IMR-90 (cell line): ENCODE data around the gene LRRC61. TPM values are rescaled to one million over a fixed set of nuclear protein-coding genes. Genes with fewer than 3 reads are reported as not detected.

ENCODE experiments used
- ATAC-seq: fragments of 200-7000 bp; cut with Tn5 transposase; 2 replicates; pipeline ENCODE4 v1.9.1; 2020; ENCODE audit warnings: low read depth, mild to moderate bottlenecking, moderate library complexity
- BruUV-seq: library from RNA; stranded (reverse); fragments of 400-500 nt; replicated peaks from 2 replicates; lab custom pipeline; 2021; lab: Mats Ljungman, UMichigan
- CTCF ChIA-PET: fragments of 300-600 bp; formaldehyde crosslinking; extraction: SDS; loops from one replicate; lab custom pipeline; 2021; ENCODE audit warnings: antibody characterized with exemption; lab: Yijun Ruan, JAX
- POLR2A ChIA-PET: fragments of 300-600 bp; sonication (Branson Sonifier 250); formaldehyde crosslinking; loops from one replicate; lab custom pipeline; 2022; ENCODE audit warnings: antibody characterized with exemption; ENCODE audit not compliant: unreplicated experiment; lab: Charles Lee
- DNase-seq: peaks from one replicate; pipeline ENCODE4 v3.0.0; 2013
- H2AFZ ChIP-seq: replicated peaks from 2 replicates; pipeline ENCODE3; 2013; ENCODE audit warnings: low read length, mild to moderate bottlenecking; ENCODE audit not compliant: poor library complexity
- H2AK5ac ChIP-seq: 2 replicates; pipeline ENCODE4 v1.6.1; 2013; ENCODE audit warnings: low read depth, low read length, inconsistent platforms
- H2AK9ac ChIP-seq: replicated peaks from 2 replicates; pipeline ENCODE3; 2013; ENCODE audit warnings: mild to moderate bottlenecking, low read depth, low read length, moderate library complexity; ENCODE audit not compliant: poor library complexity
- H2BK120ac ChIP-seq: 2 replicates; pipeline ENCODE4 v1.6.1; 2013; ENCODE audit warnings: low read depth, low read length, inconsistent platforms
- H2BK15ac ChIP-seq: 3 replicates; pipeline ENCODE4 v1.6.1; 2013; ENCODE audit warnings: low read depth, low read length, inconsistent platforms
- H2BK20ac ChIP-seq: 2 replicates; pipeline ENCODE4 v1.6.1; 2013; ENCODE audit warnings: low read depth, mild to moderate bottlenecking, inconsistent platforms, low read length, moderate library complexity
- H2BK5ac ChIP-seq: 2 replicates; pipeline ENCODE4 v1.6.1; 2013; ENCODE audit warnings: mild to moderate bottlenecking, low read depth, low read length, inconsistent platforms; ENCODE audit not compliant: poor library complexity, severe bottlenecking
- H3K14ac ChIP-seq: replicated peaks from 2 replicates; pipeline ENCODE4 v1.6.1; 2013; ENCODE audit warnings: low read depth, low read length, inconsistent platforms
- H3K18ac ChIP-seq: 2 replicates; pipeline ENCODE4 v1.6.1; 2013; ENCODE audit warnings: low read depth, low read length, control low read depth
- H3K23ac ChIP-seq: 2 replicates; pipeline ENCODE4 v1.6.1; 2013; ENCODE audit warnings: low read depth, low read length, inconsistent platforms
- H3K27ac ChIP-seq: 2 replicates; pipeline ENCODE4 v1.5.1; 2013; ENCODE audit warnings: mild to moderate bottlenecking, control low read depth, low read length; ENCODE audit not compliant: insufficient read depth
- H3K27me3 ChIP-seq: 2 replicates; pipeline ENCODE4 v1.6.1; 2013; ENCODE audit warnings: low read length; ENCODE audit not compliant: control insufficient read depth, insufficient read depth
- H3K36me3 ChIP-seq: 2 replicates; pipeline ENCODE4 v1.6.1; 2013; ENCODE audit warnings: low read length, mixed read lengths; ENCODE audit not compliant: control insufficient read depth, insufficient read depth
- H3K4ac ChIP-seq: 2 replicates; pipeline ENCODE4 v1.6.1; 2013; ENCODE audit warnings: low read depth, low read length, inconsistent platforms
- H3K4me1 ChIP-seq: 2 replicates; pipeline ENCODE4 v1.6.1; 2013; ENCODE audit warnings: low read length, mixed read lengths; ENCODE audit not compliant: control insufficient read depth, insufficient read depth
- H3K4me2 ChIP-seq: 2 replicates; pipeline ENCODE4 v1.6.1; 2013; ENCODE audit warnings: low read depth, mild to moderate bottlenecking, control low read depth, low read length, moderate library complexity
- H3K4me3 ChIP-seq: 2 replicates; pipeline ENCODE4 v1.5.1; 2013; ENCODE audit warnings: low read depth, mild to moderate bottlenecking, control low read depth, low read length, moderate library complexity; ENCODE audit not compliant: insufficient read depth
- H3K56ac ChIP-seq: 2 replicates; pipeline ENCODE4 v1.6.1; 2013; ENCODE audit warnings: low read length, inconsistent platforms; ENCODE audit not compliant: insufficient read depth; ENCODE audit errors: extremely low read depth
- H3K79me1 ChIP-seq, 2 experiments: 2 replicates each; pipeline ENCODE4 v1.6.1; 2013; ENCODE audit warnings: low read length in 2 of 2, inconsistent platforms in 1 of 2, low read depth in 1 of 2
- H3K9ac ChIP-seq: 2 replicates; pipeline ENCODE4 v1.6.1; 2013; ENCODE audit warnings: low read depth, low read length, control low read depth
- H3K9me1 ChIP-seq: 2 replicates; pipeline ENCODE4 v1.6.1; 2013; ENCODE audit warnings: low read length, inconsistent platforms; ENCODE audit not compliant: insufficient read depth
- H3K9me3 ChIP-seq: 2 replicates; pipeline ENCODE4 v1.6.1; 2013; ENCODE audit warnings: low read length; ENCODE audit not compliant: control insufficient read depth, insufficient read depth
- H4K20me1 ChIP-seq: 2 replicates; pipeline ENCODE4 v1.6.1; 2013; ENCODE audit warnings: low read length, inconsistent platforms; ENCODE audit not compliant: insufficient read depth
- H4K5ac ChIP-seq: 2 replicates; pipeline ENCODE4 v1.6.1; 2013; ENCODE audit warnings: mild to moderate bottlenecking, low read depth, low read length, control low read depth
- H4K8ac ChIP-seq, 2 experiments: 2 replicates each; pipeline ENCODE4 v1.6.1; 2013; ENCODE audit warnings: low read depth in 2 of 2, low read length in 2 of 2, control low read depth in 1 of 2, inconsistent platforms in 1 of 2
- H4K91ac ChIP-seq: 2 replicates; pipeline ENCODE4 v1.6.1; 2013; ENCODE audit warnings: low read depth, low read length, inconsistent platforms; ENCODE audit not compliant: insufficient read depth
- FOS ChIP-seq: fragments of 150-350 bp; IDR thresholded peaks from 2 replicates; pipeline ENCODE4 v1.6.1; 2016; ENCODE audit warnings: low read depth, low read length
- MAZ ChIP-seq: IDR thresholded peaks from 2 replicates; pipeline ENCODE4 v1.6.1; 2012; ENCODE audit warnings: low read depth, mild to moderate bottlenecking, low read length, improper control_type of control experiment, moderate library complexity, borderline replicate concordance
- RAD21 ChIP-seq: IDR thresholded peaks from 2 replicates; pipeline ENCODE4 v1.6.1; 2012; ENCODE audit warnings: low read length, improper control_type of control experiment
- SMC3 ChIP-seq: fragments of 150-350 bp; IDR thresholded peaks from 2 replicates; pipeline ENCODE4 v1.6.1; 2016; ENCODE audit warnings: low read depth, mild to moderate bottlenecking, antibody characterized with exemption, low read length, moderate library complexity
- WGBS, 2 experiments: methylation state at CpG; one replicate each; pipeline versions ENCODE4 v1.1.5 to v1.1.7; 2013; ENCODE audit warnings: missing lambda C conversion rate in 2 of 2; ENCODE audit not compliant: insufficient read length in 1 of 2; ENCODE audit errors: extremely low coverage in 2 of 2; 5-methylcytosine and 5-hydroxymethylcytosine counted together
- dilution Hi-C: fragments of 300-500 bp; cut with HindIII; formaldehyde crosslinking; loops from one replicate; pipeline ENCODE4 v1.14.3; 2018; ENCODE audit warnings: low sequenced_read_pairs; ENCODE audit not compliant: unreplicated experiment
- in situ Hi-C: fragments of 300-500 bp; cut with MboI; formaldehyde crosslinking; loops from 3 replicates; pipeline ENCODE4 v1.14.3; 2019; ENCODE audit warnings: low sequenced_read_pairs, inconsistent platforms, mixed read lengths
- intact Hi-C: fragments of 100-400 bp; cut with micrococcal nuclease; formaldehyde crosslinking; loops from 2 replicates; pipeline ENCODE4 v1.10.0; 2022
- polyA plus RNA-seq, 3 experiments: library from polyadenylated mRNA; depleted of rRNA; stranded (reverse); fragments of >200 nt; gene quantifications; 2 replicates each; pipeline ENCODE4 v1.2.3, GENCODE V29; 2012; ENCODE audit warnings: low replicate concordance in 1 of 3
- total RNA-seq: library from RNA; depleted of rRNA; stranded (reverse); fragments of >200 nt; gene quantifications from 2 replicates; pipeline ENCODE4 v1.2.3, GENCODE V29; 2012

LRRC61 gene
- total and polyA plus RNA-seq, 2 of the 4 experiments (the other 2 are of a cell fraction), result 0.07 TPM; not detected in 1

GRCh38 chr7:150359622-150360362, 36.6 kb downstream of the LRRC61 start:
- Histone ChIP-seq H3K23ac (no peak overlapping the region), H3K27ac (no peak overlapping the region), H4K8ac (no peak overlapping the region), H3K4me3 (no peak overlapping the region), H3K9me3 (no peaks in the 10 kb centered on the region), H2BK20ac (no peak overlapping the region), H4K20me1 (no peaks in the 10 kb centered on the region), H2BK120ac (no peak overlapping the region), H3K36me3 (no peaks in the 10 kb centered on the region), H3K4me2 (no peak overlapping the region), H2BK15ac (no peak overlapping the region), H2BK5ac (peak overlapping the region; percentile 90), H3K4me1 (no peaks in the 10 kb centered on the region; the same call in 1 of the 2 replicates), H3K27me3 (peaks cover 2% of the 10 kb centered on the region; the same call in 1 of the 2 replicates), H2AK5ac (0 out of 2 replicates have a peak overlapping the region, but pooled peaks have one; percentile 57), H4K5ac (no peak overlapping the region), H3K4ac (no peak overlapping the region; the same call in 1 of the 2 replicates), H2AFZ (no peak overlapping the region), H3K9me1 (no peaks in the 10 kb centered on the region; the same call in 1 of the 2 replicates), H3K18ac (no peak overlapping the region), H3K56ac (no peak overlapping the region), H3K79me1 (no peaks in the 10 kb centered on the region), H3K9ac (no peak overlapping the region), H4K91ac (no peak overlapping the region), H3K14ac (no peak overlapping the region), H2AK9ac (no peak overlapping the region)
- intact Hi-C loops, result no loop called here
- ATAC-seq (no peak), DNase-seq (no peak)
- no TSS peak for BruUV-seq
- dilution Hi-C loops, result no loop called here
- TF ChIP-seq SMC3 (no peak), MAZ (no peak), FOS (0 out of 2 replicates have a peak, but pooled peaks have one; percentile 4), RAD21 (no peak)
- WGBS, 2 experiments, result 100% methylated on average over 1 of the region's 2 CpGs; no CpG with 5 or more reads in 1 of the 2 experiments
- in situ Hi-C loops, result no loop called here
- CTCF ChIA-PET, result no interaction called here
- POLR2A ChIA-PET, result no interaction called here
